Measurements from ENCODE around the gene PLEKHM2.

Gene PLEKHM2

DNA sequence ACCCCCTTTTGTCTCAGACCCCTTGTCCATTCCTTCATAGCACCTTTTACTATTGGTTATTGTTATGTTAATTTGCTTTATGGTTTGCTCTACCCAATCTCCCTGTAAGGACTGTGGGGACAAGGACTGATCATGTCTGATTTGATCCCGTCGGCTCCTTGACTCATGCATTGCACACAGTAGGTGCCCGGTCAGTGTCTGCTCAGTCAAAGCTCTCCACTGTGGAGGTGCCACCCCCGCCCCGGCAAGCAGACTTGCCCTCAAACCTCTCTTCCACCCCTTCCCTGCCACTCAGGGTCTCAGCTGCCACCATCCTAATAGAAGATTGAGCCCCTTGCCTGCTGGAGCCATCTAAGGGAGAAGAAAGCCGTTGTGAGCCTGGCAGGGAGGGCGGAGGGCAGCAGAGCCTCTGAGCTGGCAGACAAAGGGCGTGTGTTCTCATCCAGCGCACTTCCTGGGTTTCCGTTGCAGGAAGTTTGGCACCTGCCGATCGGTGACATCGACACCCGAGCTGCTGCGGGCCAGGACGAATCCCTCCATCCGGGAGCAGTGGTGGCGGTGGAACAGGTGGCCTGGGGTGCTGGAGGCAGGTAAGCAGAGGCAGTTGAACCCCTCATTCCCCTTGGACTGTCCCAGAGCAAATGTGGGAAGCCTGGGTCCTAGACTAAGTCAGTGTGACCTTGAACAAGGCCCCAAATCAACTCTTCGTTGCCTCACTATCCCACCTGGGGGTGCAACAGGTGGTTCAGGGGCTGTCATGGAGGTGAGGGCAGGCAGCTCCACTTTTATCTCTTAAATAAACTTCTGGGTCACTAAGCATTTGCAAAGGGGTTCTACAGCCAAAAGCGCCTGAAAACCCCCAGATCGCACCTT lies 72.3 kb downstream of the PLEKHM2 start:
- Histone ChIP-seq H3K4me1 (ENCODE audit: low read length) (no peaks in the 10 kb centered on the region), H3K4me3 (ENCODE audit: low read length) (no peak overlapping the region), H3K4me2 (ENCODE audit: low read length) (peak overlapping the region; percentile 24; the same call in 1 of the 2 replicates), H3K27me3 (ENCODE audit: low read depth, low read length) (peaks cover 5% of the 10 kb centered on the region; the same call in 1 of the 2 replicates), H3K27ac (ENCODE audit: low read length) (no peak overlapping the region), H3K9ac (ENCODE audit: low read length) (no peak overlapping the region), H4K20me1 (ENCODE audit: insufficient read depth, low read length) (no peaks in the 10 kb centered on the region), H3K79me2 (ENCODE audit: low read length) (no peaks in the 10 kb centered on the region), H3K36me3 (replicated peaks; ENCODE audit: low read depth, low read length) (no peaks in the 10 kb centered on the region), H3K9me3 (ENCODE audit: insufficient read depth, low read length) (no peaks in the 10 kb centered on the region), H2AFZ (ENCODE audit: low read depth, low read length) (0 out of 2 replicates have a peak overlapping the region, but pooled peaks have one; percentile 60)
- TF ChIP-seq EZH2phosphoT487 (IDR thresholded peaks at IDR 0.05; ENCODE audit: low read depth): no peak
- TF ChIP-seq, protein P1, sequence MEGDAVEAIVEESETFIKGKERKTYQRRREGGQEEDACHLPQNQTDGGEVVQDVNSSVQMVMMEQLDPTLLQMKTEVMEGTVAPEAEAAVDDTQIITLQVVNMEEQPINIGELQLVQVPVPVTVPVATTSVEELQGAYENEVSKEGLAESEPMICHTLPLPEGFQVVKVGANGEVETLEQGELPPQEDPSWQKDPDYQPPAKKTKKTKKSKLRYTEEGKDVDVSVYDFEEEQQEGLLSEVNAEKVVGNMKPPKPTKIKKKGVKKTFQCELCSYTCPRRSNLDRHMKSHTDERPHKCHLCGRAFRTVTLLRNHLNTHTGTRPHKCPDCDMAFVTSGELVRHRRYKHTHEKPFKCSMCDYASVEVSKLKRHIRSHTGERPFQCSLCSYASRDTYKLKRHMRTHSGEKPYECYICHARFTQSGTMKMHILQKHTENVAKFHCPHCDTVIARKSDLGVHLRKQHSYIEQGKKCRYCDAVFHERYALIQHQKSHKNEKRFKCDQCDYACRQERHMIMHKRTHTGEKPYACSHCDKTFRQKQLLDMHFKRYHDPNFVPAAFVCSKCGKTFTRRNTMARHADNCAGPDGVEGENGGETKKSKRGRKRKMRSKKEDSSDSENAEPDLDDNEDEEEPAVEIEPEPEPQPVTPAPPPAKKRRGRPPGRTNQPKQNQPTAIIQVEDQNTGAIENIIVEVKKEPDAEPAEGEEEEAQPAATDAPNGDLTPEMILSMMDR (IDR thresholded peaks at IDR 0.05; ENCODE audit: low read depth, low read length): no peak

DNA sequence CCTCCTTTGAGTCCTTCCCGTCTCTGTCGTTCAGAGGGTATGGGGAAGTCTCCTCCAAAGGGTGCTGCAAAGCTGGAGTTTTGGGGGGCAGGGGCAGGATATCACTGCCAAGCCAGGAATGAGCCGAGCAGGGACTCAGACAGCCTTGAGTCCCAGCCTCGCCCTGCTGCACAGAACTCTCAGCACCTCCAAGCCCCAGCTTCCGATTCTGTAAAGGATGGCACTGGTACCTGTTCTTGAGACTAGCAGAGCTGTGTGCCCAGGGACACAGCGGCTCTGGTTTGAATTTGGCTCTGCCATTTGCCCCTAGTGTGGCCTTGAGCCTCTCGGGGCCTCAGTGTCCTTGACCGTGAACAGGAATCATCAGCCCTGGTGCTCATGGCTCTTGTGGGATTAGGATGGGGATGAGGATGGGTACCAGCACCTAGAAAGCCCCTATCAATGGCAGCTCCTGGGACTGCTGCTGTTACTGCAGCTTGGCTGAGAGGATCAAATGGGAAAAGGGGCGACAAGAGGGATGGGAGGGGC lies 73.0 kb downstream of the PLEKHM2 start:
- H4K20me1 ChIP-seq (ENCODE audit: insufficient read depth, low read length): no peaks in the 10 kb centered on the region
- H3K4me2 ChIP-seq (ENCODE audit: low read length): no peak overlapping the region
- H3K27me3 ChIP-seq (ENCODE audit: low read depth, low read length): peaks cover 5% of the 10 kb centered on the region; the same call in 1 of the 2 replicates
- H3K36me3 ChIP-seq (replicated peaks; ENCODE audit: low read depth, low read length): no peaks in the 10 kb centered on the region
- no peaks in the 10 kb centered on the region for H3K79me2 ChIP-seq (ENCODE audit: low read length)
- TF ChIP-seq, protein P1 (IDR thresholded peaks at IDR 0.05; ENCODE audit: low read depth, low read length): no peak
- TF ChIP-seq EZH2phosphoT487 (IDR thresholded peaks at IDR 0.05; ENCODE audit: low read depth): no peak
- no peaks in the 10 kb centered on the region for H3K4me1 ChIP-seq (ENCODE audit: low read length)
- no peaks in the 10 kb centered on the region for H3K9me3 ChIP-seq (ENCODE audit: insufficient read depth, low read length)
- no peak overlapping the region for H3K27ac ChIP-seq (ENCODE audit: low read length)
- no peak overlapping the region for H3K9ac ChIP-seq (ENCODE audit: low read length)
- no peak overlapping the region for H2AFZ ChIP-seq (ENCODE audit: low read depth, low read length)
- H3K4me3 ChIP-seq (ENCODE audit: low read length): no peak overlapping the region

DNA sequence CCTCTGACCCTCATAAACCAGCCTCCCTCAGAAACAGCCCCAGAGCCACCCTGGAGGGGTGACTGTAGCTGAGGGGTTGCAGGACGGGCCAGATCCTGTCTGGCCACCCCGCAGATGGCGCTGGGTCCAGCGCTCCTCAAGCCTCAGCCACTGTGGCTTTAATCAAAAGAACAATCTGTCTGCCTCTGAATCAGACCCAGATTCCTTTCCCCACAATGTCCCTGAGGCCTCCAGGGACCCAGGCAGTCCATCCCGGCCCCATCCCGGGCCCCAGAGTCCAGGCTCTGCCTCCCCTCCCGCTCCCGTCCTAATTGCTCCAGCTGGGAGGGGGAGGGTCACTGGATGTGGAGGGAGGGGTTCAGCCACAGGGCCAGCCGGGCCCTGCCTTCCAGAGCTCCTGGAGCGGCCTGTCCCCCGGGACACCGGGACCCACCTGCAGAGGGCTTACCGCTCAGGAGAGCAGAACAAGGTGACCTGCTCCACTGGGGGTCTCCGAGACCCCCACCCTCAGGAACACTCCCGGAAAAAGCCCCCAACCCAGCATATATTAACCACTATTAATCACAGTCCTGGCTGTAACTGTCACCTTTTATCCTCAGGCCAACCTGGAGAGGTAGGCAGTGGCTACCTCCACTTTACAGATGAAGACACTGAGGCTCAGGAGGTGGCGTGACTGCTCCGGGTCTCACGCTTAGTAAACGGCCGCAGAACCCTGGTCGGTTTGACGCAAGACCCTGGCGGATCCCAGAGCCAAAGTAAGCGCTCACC lies 73.6 kb downstream of the PLEKHM2 start:
- no peaks in the 10 kb centered on the region for H3K79me2 ChIP-seq (ENCODE audit: low read length)
- no peaks in the 10 kb centered on the region for H4K20me1 ChIP-seq (ENCODE audit: insufficient read depth, low read length)
- H3K4me1 ChIP-seq (ENCODE audit: low read length): no peaks in the 10 kb centered on the region
- H3K4me3 ChIP-seq (ENCODE audit: low read length): no peak overlapping the region
- H3K4me2 ChIP-seq (ENCODE audit: low read length): no peak overlapping the region
- no peak overlapping the region for H2AFZ ChIP-seq (ENCODE audit: low read depth, low read length)
- no peak overlapping the region for H3K9ac ChIP-seq (ENCODE audit: low read length)
- no peaks in the 10 kb centered on the region for H3K36me3 ChIP-seq (replicated peaks; ENCODE audit: low read depth, low read length)
- H3K9me3 ChIP-seq (ENCODE audit: insufficient read depth, low read length): no peaks in the 10 kb centered on the region
- no peak for TF ChIP-seq EZH2phosphoT487 (IDR thresholded peaks at IDR 0.05; ENCODE audit: low read depth)
- TF ChIP-seq, protein P1 (IDR thresholded peaks at IDR 0.05; ENCODE audit: low read depth, low read length): no peak
- no peak overlapping the region for H3K27ac ChIP-seq (ENCODE audit: low read length)
- peaks cover 5% of the 10 kb centered on the region; the same call in 1 of the 2 replicates for H3K27me3 ChIP-seq (ENCODE audit: low read depth, low read length)
